GM13977 (cell line): ENCODE results near the gene C1orf146.
"Not testable (repeated sequence)": the region's sequence is repeated elsewhere in the genome, so short reads cannot be mapped to it uniquely, and the experiment has no call there.

Source experiments
- DNase-seq: peaks from one replicate; pipeline ENCODE4 v3.0.0; 2012; ENCODE audit warnings: low spot score
- in situ Hi-C: fragments of 300-500 bp; cut with MboI; formaldehyde crosslinking; loops from one replicate; pipeline ENCODE4 v1.12.0; 2022; ENCODE audit warnings: low sequenced_read_pairs, low pct_unique_long_range_greater_than_20kb, mixed read lengths, inconsistent platforms; ENCODE audit not compliant: unreplicated experiment
- TF ChIP-seq, protein P1 (sequence below): IDR thresholded peaks from 2 replicates; pipeline ENCODE4 v1.5.1; 2012; ENCODE audit warnings: mild to moderate bottlenecking, control low read depth; ENCODE audit not compliant: insufficient read depth; ENCODE audit errors: extremely low read depth, missing control alignments

The C1orf146 gene

GRCh38 chr1:92259350-92259749 is 41.6 kb downstream of the C1orf146 start:
- in situ Hi-C loops, result no loop called here
- no peak for DNase-seq
- TF ChIP-seq, protein P1, sequence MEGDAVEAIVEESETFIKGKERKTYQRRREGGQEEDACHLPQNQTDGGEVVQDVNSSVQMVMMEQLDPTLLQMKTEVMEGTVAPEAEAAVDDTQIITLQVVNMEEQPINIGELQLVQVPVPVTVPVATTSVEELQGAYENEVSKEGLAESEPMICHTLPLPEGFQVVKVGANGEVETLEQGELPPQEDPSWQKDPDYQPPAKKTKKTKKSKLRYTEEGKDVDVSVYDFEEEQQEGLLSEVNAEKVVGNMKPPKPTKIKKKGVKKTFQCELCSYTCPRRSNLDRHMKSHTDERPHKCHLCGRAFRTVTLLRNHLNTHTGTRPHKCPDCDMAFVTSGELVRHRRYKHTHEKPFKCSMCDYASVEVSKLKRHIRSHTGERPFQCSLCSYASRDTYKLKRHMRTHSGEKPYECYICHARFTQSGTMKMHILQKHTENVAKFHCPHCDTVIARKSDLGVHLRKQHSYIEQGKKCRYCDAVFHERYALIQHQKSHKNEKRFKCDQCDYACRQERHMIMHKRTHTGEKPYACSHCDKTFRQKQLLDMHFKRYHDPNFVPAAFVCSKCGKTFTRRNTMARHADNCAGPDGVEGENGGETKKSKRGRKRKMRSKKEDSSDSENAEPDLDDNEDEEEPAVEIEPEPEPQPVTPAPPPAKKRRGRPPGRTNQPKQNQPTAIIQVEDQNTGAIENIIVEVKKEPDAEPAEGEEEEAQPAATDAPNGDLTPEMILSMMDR, result no peak

GRCh38 chr1:92262516-92262915 is 44.8 kb downstream of the C1orf146 start:
- DNase-seq, result no peak
- in situ Hi-C loops, result no loop called here
- TF ChIP-seq, protein P1, result no peak

DNA sequence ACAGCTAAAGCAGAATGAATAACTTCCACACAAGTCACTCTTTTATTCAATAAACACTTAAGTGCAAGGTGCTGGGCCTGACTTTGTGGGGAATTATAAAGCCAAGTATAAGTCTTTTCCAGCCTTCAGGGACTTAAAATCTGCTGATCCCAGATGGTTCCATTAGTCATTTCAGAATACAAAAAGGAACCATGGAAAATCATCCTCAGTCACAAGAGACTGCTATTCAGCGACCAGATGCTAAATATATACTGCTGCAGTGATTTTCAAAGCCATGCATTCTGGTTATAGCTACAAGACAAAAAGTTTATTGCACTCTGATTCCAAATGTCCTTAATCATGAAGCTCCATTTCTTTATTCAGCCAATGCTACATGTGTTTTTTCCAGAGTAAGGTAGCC is 55.3 kb downstream of the C1orf146 start:
- DNase-seq, result no peak
- in situ Hi-C loops, result no loop called here
- TF ChIP-seq, protein P1, result no peak

GRCh38 chr1:92274939-92275338 is 57.2 kb downstream of the C1orf146 start:
- TF ChIP-seq, protein P1, result no peak
- in situ Hi-C loops, result no loop called here
- DNase-seq, result no peak

DNA sequence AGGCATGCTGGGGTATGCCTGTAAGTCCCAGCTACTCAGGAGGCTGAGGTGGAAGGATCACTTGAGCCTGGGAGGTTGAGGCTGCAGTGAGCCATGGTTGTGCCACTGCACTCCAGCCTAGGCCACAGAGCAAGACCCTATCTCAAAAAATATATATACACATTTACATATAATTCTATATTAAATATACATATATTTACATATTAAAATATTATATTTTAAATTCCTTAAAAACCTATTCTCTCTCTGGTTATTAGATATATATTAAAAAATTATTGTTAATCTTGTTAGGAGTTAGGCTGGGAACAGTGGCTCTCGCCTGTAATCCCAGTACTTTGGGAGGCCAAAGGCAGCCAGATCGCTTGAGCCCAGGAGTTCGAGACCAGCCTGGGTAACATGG is 58.4 kb downstream of the C1orf146 start:
- in situ Hi-C loops, result no loop called here
- DNase-seq, result no peak
- TF ChIP-seq, protein P1, result no peak

DNA sequence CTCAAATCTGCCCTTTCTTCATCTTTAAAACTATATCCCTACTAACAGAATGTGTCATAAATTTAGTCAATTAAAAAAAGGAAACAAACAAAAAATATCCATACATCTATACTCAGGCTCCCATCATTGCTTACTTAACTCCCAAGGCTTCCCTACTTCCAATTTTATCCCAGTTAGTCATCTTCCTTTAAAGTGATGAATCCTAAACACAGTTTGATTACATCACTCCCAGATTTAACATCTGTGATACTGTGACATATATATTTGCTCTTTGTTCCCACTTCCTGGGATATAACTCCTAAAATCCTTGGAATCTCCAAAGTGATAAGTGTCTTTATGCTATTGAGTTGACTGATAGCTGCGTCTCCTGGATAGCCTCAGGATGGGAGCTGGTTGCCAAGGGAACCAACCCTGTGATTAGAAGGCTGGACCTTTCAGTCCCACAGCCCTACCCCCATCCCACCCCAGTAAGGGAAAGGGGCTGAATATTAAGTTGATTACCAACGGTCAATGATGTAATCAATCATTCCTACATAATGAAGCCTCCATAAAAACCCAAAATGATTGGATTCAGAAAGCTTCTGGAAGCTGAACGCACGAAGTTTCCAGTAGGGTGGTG is 59.5 kb downstream of the C1orf146 start:
- TF ChIP-seq, protein P1, result no peak
- in situ Hi-C loops, result no loop called here
- no peak for DNase-seq

DNA sequence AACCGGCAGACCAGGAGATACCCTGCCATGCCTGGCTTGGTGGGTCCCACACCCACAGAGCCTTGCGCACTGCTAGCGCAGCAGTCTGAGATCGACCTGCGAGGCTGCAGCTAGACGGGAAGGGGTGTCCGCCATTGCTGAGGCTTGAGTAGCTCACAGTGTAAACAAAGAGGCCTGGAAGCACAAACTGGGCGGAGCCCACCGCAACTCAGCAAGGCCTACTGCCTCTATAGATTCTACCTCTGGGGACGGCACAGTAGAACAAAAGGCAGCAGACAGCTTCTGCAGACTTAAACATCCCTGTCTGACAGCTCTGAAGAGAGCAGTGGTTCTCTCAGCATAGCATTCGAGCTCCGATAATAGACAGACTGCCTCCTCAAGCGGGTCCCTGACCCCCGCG is 62.1 kb downstream of the C1orf146 start:
- in situ Hi-C loops, DNase-seq: not testable (repeated sequence)

DNA sequence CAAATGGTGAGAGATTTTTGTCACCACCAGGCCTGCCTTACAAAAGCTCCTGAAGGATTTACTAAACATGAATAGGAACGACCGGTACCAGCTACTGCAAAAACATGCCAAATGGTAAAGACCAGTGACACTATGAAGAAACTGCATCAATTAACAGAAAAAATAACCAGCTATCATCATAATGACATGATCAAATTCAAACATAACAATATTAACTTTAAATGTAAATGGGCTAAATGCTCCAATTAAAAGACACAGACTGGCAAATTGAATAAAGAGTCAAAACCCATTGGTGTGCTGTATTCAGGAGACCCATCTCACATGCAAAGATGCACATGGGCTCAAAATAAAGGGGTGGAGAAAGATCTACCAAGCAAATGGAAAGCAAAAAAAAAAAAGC is 63.7 kb downstream of the C1orf146 start:
- in situ Hi-C loops, DNase-seq: not testable (repeated sequence)
